ENCODE data around the gene TCP1. TPM values are rescaled to one million over a fixed set of nuclear protein-coding genes. Genes with fewer than 3 reads are reported as not detected.

The TCP1 gene
- total and polyA plus RNA-seq, 8 donors = 43.7 to 91.7 (median 75.2) TPM

DNA sequence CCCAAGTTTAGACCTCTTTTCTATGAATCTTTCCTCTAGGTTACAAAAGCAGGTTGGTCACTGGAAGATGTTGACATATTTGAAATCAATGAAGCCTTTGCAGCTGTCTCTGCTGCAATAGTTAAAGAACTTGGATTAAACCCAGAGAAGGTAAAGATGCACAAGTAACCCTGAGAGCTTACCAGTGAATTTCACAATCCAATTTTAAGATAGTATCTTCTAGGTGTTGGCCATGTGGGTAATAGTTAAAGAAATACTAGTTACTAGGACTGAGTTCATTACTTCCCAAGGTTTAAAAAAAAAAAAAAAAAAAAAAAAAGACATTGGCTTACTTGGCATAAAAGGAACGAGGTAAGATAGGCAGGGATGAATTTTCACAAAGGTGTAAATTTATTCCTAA lies 11.3 kb downstream of the TCP1 start:
- no peak for FAIRE-seq
- Histone ChIP-seq H3K36me3 (peaks cover 0 to 47% (median 37%) of the 10 kb centered on the region in 3 donors), H3K27me3 (no peaks in the 10 kb centered on the region), H3K4me1 (no peaks in the 10 kb centered on the region), H3K9me3 (no peaks in the 10 kb centered on the region), H3K4me3 (no peak overlapping the region), H3K27ac (no peak overlapping the region)
- TF ChIP-seq, protein P1, sequence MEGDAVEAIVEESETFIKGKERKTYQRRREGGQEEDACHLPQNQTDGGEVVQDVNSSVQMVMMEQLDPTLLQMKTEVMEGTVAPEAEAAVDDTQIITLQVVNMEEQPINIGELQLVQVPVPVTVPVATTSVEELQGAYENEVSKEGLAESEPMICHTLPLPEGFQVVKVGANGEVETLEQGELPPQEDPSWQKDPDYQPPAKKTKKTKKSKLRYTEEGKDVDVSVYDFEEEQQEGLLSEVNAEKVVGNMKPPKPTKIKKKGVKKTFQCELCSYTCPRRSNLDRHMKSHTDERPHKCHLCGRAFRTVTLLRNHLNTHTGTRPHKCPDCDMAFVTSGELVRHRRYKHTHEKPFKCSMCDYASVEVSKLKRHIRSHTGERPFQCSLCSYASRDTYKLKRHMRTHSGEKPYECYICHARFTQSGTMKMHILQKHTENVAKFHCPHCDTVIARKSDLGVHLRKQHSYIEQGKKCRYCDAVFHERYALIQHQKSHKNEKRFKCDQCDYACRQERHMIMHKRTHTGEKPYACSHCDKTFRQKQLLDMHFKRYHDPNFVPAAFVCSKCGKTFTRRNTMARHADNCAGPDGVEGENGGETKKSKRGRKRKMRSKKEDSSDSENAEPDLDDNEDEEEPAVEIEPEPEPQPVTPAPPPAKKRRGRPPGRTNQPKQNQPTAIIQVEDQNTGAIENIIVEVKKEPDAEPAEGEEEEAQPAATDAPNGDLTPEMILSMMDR (IDR thresholded peaks at IDR 0.05) = no peak
- intact Hi-C loops (cut with DNase I) = no loop called here
- WGBS, 2 donors = 30 to 40% methylated on average over 1 of the region's 1 CpG
- DNase-seq = no peak
- ATAC-seq = no peak

DNA sequence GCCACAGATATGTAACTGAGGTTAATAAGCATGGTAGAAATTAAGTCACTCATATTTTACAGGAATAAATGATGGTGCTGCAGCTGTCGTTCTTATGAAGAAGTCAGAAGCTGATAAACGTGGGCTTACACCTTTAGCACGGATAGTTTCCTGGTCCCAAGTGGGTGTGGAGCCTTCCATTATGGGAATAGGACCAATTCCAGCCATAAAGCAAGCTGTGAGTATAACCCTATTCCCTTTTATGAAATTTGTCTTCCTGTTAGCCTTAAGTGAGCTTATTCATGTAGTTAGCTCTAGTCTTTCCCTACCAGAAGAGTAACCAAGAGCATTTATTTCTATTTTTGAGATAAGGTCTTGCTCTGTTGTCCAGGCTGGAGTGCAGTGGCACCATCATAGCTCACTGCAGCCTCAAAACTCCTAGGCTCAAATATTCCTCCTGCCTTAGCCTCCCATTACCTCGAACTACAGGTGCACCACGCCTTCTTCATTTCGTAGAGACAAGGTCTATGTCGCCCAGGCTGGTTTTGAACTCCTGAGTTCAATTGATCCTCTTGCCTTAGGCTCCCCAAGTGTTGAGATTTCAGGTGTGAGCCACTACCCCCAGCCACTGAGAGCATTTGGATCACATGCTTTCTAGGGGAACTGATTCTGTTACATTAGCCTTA lies 12.0 kb downstream of the TCP1 start:
- Histone ChIP-seq H3K27me3 (no peaks in the 10 kb centered on the region), H3K36me3 (peaks cover 0 to 41% (median 33%) of the 10 kb centered on the region in 3 donors), H3K27ac (no peak overlapping the region), H3K4me3 (no peak overlapping the region), H3K4me1 (no peaks in the 10 kb centered on the region), H3K9me3 (no peaks in the 10 kb centered on the region)
- 75 to 86% methylated on average over 7 of the region's 7 CpGs for WGBS, 2 donors
- no peak for DNase-seq
- no peak for ATAC-seq
- no peak for FAIRE-seq
- intact Hi-C loops (cut with DNase I) = no loop called here
- TF ChIP-seq, protein P1 (IDR thresholded peaks at IDR 0.05) = no peak

- Histone ChIP-seq H3K9me3 (no peaks in the 10 kb centered on the region), H3K27ac (no peak overlapping the region), H3K4me3 (no peak overlapping the region), H3K4me1 (no peaks in the 10 kb centered on the region), H3K27me3 (no peaks in the 10 kb centered on the region), H3K36me3 (peaks cover 0 to 8% (median 0%) of the 10 kb centered on the region in 3 donors)
- ATAC-seq (no peak), DNase-seq (no peak), FAIRE-seq (no peak)
- WGBS, 2 donors = 0 to 45% methylated on average over 1 of the region's 1 CpG
- intact Hi-C loops (cut with DNase I) = no loop called here
- TF ChIP-seq, protein P1 (IDR thresholded peaks at IDR 0.05) = no peak
Measured at GRCh38 chr6:159772196-159772595, 17.2 kb downstream of the TCP1 start.

- Histone ChIP-seq H3K27ac (no peak overlapping the region), H3K27me3 (no peaks in the 10 kb centered on the region), H3K9me3 (no peaks in the 10 kb centered on the region), H3K4me3 (no peak overlapping the region), H3K4me1 (no peaks in the 10 kb centered on the region), H3K36me3 (peaks cover 0 to 8% (median 0%) of the 10 kb centered on the region in 3 donors)
- intact Hi-C loops (cut with DNase I) = no loop called here
- FAIRE-seq (no peak), DNase-seq (no peak), ATAC-seq (no peak)
- TF ChIP-seq, protein P1 (IDR thresholded peaks at IDR 0.05) = no peak
Measured at GRCh38 chr6:159769470-159769869, 19.9 kb downstream of the TCP1 start.

GRCh38 chr6:159766906-159767305 lies 22.5 kb downstream of the TCP1 start:
- Histone ChIP-seq H3K27ac (no peak overlapping the region), H3K9me3 (no peaks in the 10 kb centered on the region), H3K27me3 (no peaks in the 10 kb centered on the region), H3K36me3 (peaks cover 0 to 8% (median 0%) of the 10 kb centered on the region in 3 donors), H3K4me3 (no peak overlapping the region), H3K4me1 (no peaks in the 10 kb centered on the region)
- FAIRE-seq (no peak), DNase-seq (no peak), ATAC-seq (no peak)
- TF ChIP-seq, protein P1 (IDR thresholded peaks at IDR 0.05) = no peak
- intact Hi-C loops (cut with DNase I) = no loop called here
